NB4 (cell line): ENCODE data around the gene ZNRF3.

Source experiments
- MYC ChIP-seq: IDR thresholded peaks from 2 replicates; pipeline ENCODE4 v1.6.1; 2011; ENCODE audit warnings: low read depth, low read length
- POLR2A ChIP-seq: IDR thresholded peaks from 2 replicates; pipeline ENCODE4 v1.6.1; 2011; ENCODE audit warnings: mild to moderate bottlenecking; ENCODE audit not compliant: insufficient read length; ENCODE audit errors: extremely low read depth

DNA sequence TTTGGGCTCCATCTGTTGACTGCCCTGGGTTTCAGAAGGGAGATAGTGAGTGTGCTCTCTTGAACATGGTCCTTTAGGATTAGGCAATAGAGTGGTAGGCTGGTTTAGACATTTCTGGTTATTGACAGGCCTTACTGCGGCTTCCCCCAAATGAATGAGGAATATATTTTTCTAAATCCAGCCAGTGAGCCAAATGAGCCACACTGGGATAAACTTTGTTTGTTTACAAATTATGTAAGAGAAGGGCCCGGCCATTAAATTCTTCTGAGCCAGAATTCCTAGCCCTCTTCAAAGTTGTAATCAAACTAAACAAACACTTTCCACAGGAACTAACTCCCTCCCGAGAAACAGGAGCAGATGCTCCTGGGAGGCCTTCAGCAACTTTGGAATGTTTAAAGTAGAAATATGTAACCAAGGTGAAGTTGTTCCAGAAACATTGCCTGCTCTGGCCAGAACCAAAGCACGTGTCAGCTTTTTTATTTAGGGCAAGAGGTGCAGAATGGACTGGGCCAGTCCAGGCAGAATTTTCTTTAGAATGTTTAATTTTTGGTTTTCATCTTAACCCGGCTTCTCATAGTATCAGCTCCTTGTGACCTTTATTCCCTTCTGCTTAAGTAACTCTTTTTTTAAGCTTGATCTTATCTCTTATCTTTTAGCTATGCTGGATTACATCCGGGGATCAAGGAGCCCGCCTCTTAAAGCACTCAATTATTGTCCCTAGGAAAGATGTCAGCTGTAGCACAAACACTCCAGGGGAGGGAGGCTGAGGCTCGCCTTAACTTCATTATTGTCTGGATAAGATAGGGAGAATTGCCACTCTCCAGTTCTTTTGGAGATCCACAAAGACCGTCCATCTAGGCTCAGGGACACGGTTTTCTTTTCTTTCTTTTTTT lies 28.7 kb downstream of the ZNRF3 start:
- TF ChIP-seq POLR2A (no peak), MYC (no peak)
